GM12873 (cell line): ENCODE measurements around the gene ANO9.

Source experiments
- CTCF ChIP-seq: IDR thresholded peaks from 2 replicates; pipeline ENCODE4 v1.5.1; 2012; ENCODE audit warnings: low read depth, mild to moderate bottlenecking, moderate library complexity, low read length, control low read depth; ENCODE audit not compliant: insufficient read depth; ENCODE audit errors: missing control alignments

ANO9 gene

GRCh38 chr11:394034-394857, 47.6 kb downstream of the ANO9 start, which contains the start of gene PKP3:
Gene PKP3, plus strand, starts transcription at chr11:394209. Its CDS starts 84 bp downstream, at chr11:394293.
- no peak for TF ChIP-seq CTCF

DNA sequence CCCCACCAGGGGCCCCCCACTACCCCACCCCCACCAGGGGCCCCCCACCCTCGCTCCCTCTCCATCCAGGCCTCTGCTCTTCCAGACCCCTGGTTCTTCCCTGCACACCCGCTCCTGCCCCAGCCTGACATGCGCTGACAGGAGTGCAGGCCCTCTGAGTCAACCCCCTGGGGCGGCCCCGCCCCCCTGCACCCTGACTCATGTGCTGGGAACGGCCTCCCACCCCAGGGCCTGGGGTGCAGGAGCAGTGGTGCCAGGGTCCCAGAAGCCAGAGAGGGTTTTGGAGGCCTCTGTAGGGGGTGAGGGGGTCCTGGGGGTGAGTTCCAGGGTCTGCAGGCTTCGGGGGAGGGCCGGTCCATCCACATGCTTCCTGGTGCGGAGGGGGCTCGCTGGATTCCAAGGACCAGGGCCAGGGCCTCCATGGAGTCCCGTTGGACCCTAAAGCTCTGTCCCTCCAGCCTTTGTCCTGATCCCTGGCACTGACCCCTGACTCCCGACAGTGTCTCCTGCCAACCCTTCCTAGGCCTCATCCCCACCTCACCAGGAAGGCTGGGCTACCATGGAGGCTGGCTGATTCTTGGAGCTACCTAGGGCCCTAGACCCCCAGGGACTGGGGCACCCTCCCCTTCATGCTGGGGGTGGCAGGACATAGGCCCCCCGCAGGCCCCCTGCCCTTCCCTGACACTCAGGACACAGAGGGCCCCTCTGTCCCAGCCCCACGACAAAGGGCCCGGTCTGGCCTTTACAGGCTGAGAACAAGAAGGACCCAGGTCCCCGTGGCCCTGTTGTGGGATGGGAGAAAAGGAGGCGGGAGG, 48.4 kb downstream of the ANO9 start:
- no peak for TF ChIP-seq CTCF

GRCh38 chr11:392102-392777, 49.6 kb downstream of the ANO9 start:
- no peak for TF ChIP-seq CTCF

GRCh38 chr11:391117-392017, 50.4 kb downstream of the ANO9 start:
- no peak for TF ChIP-seq CTCF

DNA sequence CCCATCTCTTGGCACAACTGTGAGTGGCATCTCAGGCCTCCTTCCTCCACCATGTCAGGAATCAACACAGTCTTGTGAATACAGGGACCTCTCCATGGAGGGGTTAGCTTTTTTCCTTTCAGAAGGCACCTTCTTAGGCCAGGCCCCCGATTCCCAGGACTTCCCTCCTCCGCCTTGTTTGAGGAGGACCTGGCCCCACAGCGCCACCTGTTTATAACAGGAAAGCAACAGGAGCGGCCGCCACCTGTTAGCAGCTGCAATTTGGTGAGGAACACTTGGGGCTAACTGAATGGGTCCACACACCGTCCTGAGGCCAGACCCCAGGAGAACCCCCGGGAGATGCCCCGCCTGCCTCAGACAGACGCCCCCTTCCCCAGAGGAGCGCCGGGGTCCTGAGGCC, 51.6 kb downstream of the ANO9 start:
- no peak for TF ChIP-seq CTCF

DNA sequence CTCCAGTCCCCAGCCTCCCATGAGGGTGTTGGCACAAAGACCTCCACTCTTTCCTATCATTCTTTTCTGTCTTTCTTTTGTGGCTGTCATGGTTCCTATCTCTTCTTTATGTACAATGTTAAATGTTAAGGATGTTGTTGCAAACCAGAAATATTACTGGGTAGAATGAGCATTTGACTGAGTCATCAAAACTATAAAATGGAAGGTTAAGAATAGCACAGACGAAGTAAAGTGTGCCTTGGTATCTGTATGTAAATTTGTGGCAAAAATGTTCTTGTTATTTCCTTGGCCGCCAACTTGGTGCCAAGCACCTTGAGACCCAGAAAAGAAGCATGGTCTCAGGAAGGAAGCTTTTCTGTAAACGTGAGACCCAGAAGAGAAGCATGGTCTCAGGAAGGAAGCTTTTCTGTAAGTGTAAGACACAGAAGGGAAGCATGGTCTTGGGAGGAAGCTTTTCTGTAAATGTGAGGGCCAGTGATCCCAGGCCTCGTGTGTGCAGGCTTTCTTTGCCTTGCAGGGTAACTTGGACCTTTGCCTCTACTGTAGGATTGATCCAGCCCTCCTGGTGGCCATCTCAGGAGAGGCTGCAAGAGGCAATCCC, 54.5 kb downstream of the ANO9 start:
- TF ChIP-seq CTCF, result no peak
